ENCODE results near the gene HDDC3.

The HDDC3 gene

GRCh38 chr15:90918034-90918788 is 14.1 kb downstream of the HDDC3 start:
- no peak for TF ChIP-seq LEF1 (IDR thresholded peaks at IDR 0.05; ENCODE audit: borderline replicate concordance)
- no peak for TF ChIP-seq CTBP1 (IDR thresholded peaks at IDR 0.05; ENCODE audit: borderline replicate concordance)
- no peak for TF ChIP-seq HDGF (IDR thresholded peaks at IDR 0.05; ENCODE audit: borderline replicate concordance)
- no peak for TF ChIP-seq ELF4 (IDR thresholded peaks at IDR 0.05)
- no peak for TF ChIP-seq L3MBTL2 (conservative IDR thresholded peaks at IDR 0.05)
- no peak for TF ChIP-seq TARDBP (IDR thresholded peaks at IDR 0.05)
- no peak for TF ChIP-seq FOXA1 (IDR thresholded peaks at IDR 0.05)
- no peak for TF ChIP-seq NFRKB (IDR thresholded peaks at IDR 0.05)
- no peak for TF ChIP-seq SUZ12 (IDR thresholded peaks at IDR 0.05)
- no peak for TF ChIP-seq FOXM1 (IDR thresholded peaks at IDR 0.05; ENCODE audit: borderline replicate concordance)
- no peak for TF ChIP-seq BHLHE40 (IDR thresholded peaks at IDR 0.05; ENCODE audit: borderline replicate concordance)
- TF ChIP-seq, protein P1, sequence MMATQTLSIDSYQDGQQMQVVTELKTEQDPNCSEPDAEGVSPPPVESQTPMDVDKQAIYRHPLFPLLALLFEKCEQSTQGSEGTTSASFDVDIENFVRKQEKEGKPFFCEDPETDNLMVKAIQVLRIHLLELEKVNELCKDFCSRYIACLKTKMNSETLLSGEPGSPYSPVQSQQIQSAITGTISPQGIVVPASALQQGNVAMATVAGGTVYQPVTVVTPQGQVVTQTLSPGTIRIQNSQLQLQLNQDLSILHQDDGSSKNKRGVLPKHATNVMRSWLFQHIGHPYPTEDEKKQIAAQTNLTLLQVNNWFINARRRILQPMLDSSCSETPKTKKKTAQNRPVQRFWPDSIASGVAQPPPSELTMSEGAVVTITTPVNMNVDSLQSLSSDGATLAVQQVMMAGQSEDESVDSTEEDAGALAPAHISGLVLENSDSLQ (IDR thresholded peaks at IDR 0.05), result no peak
- TF ChIP-seq FOXK2 (IDR thresholded peaks at IDR 0.05), result no peak
- no peak for TF ChIP-seq ARNT (IDR thresholded peaks at IDR 0.05)
- CTCF ChIA-PET, result no interaction called here
- DNase-seq (ENCODE audit: extremely low spot score), result no peak
- POLR2A ChIA-PET, result interaction anchor here (0.8 to 2.2 kb wide), 3 partner anchors 13 to 15 kb away, joined by 3 to 5 read pairs (median 5); partner anchors contain the start of gene MAN2A2

DNA sequence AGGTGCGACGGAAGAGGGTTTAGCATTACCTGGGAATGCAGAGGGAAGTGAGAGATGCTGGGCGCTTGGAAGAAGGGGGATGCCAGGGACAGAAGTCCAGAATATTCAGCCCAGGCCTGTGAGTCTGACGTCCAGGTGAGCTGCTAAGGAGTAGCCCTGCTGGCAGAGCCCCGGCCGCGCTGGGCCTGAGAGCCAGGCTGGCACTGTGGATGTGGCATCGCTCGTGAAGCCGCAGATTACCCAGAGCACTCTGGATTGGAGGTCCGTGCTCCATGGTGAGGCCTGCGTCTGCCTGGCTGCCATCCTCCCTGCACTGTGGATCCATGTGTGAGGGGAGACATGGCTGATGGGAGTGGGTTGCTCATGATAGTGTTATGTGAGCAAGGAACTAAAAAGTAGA is 14.8 kb downstream of the HDDC3 start:
- no peak for DNase-seq (ENCODE audit: extremely low spot score)
- no peak for TF ChIP-seq SUZ12 (IDR thresholded peaks at IDR 0.05)
- TF ChIP-seq LEF1 (IDR thresholded peaks at IDR 0.05; ENCODE audit: borderline replicate concordance), result no peak
- no peak for TF ChIP-seq BHLHE40 (IDR thresholded peaks at IDR 0.05; ENCODE audit: borderline replicate concordance)
- TF ChIP-seq, protein P1 (IDR thresholded peaks at IDR 0.05), result no peak
- TF ChIP-seq FOXA1 (IDR thresholded peaks at IDR 0.05), result no peak
- no peak for TF ChIP-seq ELF4 (IDR thresholded peaks at IDR 0.05)
- POLR2A ChIA-PET, result interaction anchor here (0.8 to 2.2 kb wide), 2 partner anchors 14 to 15 kb away, joined by 3 to 5 read pairs; partner anchors contain the start of gene MAN2A2
- CTCF ChIA-PET, result no interaction called here

- TF ChIP-seq, protein P1 (IDR thresholded peaks at IDR 0.05), result no peak
- TF ChIP-seq FOXA1 (IDR thresholded peaks at IDR 0.05) (no peak), L3MBTL2 (conservative IDR thresholded peaks at IDR 0.05) (no peak), BHLHE40 (IDR thresholded peaks at IDR 0.05; ENCODE audit: borderline replicate concordance) (no peak), NFRKB (IDR thresholded peaks at IDR 0.05) (no peak), SUZ12 (IDR thresholded peaks at IDR 0.05) (no peak), TARDBP (IDR thresholded peaks at IDR 0.05) (no peak), HDGF (IDR thresholded peaks at IDR 0.05; ENCODE audit: borderline replicate concordance) (no peak), ARNT (IDR thresholded peaks at IDR 0.05) (no peak), LEF1 (IDR thresholded peaks at IDR 0.05; ENCODE audit: borderline replicate concordance) (no peak), ZNF384 (IDR thresholded peaks at IDR 0.05) (no peak), SP1 (IDR thresholded peaks at IDR 0.05) (no peak)
- DNase-seq (ENCODE audit: extremely low spot score), result no peak
- CTCF ChIA-PET, result no interaction called here
- POLR2A ChIA-PET, result no interaction called here
Measured at GRCh38 chr15:90916461-90916860, 15.9 kb downstream of the HDDC3 start.

DNA sequence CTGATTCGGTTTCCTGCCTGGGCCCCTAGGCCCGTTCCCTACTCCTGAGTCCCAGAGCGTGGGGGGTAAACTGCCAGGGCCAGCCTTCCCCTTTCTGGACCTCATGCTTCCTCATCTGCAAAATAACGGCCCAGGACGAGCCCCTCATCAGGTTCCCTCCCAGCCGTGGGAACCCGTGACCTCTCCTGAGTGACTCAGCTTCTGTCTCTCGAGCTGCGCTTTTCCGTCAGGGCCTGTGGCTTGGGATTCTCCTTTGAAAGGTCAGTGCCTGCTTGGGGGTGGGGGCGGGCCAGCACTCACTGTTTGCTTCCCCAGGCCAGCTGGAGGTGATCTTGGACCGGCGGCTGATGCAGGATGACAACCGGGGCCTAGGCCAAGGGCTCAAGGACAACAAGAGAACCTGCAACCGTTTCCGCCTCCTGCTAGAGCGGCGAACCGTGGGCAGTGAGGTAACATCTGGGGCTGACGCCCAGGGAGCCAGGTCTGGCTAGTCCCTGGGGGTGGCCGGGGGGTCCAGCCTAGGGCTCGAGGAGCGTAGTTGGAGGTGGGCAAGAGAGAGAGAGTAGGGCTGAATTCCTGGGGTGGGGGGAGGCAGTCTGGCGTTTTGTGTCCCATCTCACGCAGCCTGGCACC is 16.4 kb downstream of the HDDC3 start:
- no peak for DNase-seq (ENCODE audit: extremely low spot score)
- ChIA-PET CTCF (no interaction called here), POLR2A (interaction anchor here (3.4 kb wide), 1 partner anchor 12 kb away, joined by 16 read pairs; the partner anchor contains the start of gene MAN2A2)
- no peak for TF ChIP-seq LEF1 (IDR thresholded peaks at IDR 0.05; ENCODE audit: borderline replicate concordance)
- TF ChIP-seq BHLHE40 (IDR thresholded peaks at IDR 0.05; ENCODE audit: borderline replicate concordance), result no peak
- TF ChIP-seq CTBP1 (IDR thresholded peaks at IDR 0.05; ENCODE audit: borderline replicate concordance), result no peak
- TF ChIP-seq, protein P1 (IDR thresholded peaks at IDR 0.05), result no peak
- no peak for TF ChIP-seq HDGF (IDR thresholded peaks at IDR 0.05; ENCODE audit: borderline replicate concordance)
- no peak for TF ChIP-seq SP1 (IDR thresholded peaks at IDR 0.05)
- TF ChIP-seq L3MBTL2 (conservative IDR thresholded peaks at IDR 0.05), result no peak
- no peak for TF ChIP-seq FOXA1 (IDR thresholded peaks at IDR 0.05)
- no peak for TF ChIP-seq SUZ12 (IDR thresholded peaks at IDR 0.05)

- TF ChIP-seq, protein P1 (IDR thresholded peaks at IDR 0.05), result no peak
- no peak for TF ChIP-seq HDGF (IDR thresholded peaks at IDR 0.05; ENCODE audit: borderline replicate concordance)
- TF ChIP-seq BHLHE40 (IDR thresholded peaks at IDR 0.05; ENCODE audit: borderline replicate concordance), result no peak
- no peak for TF ChIP-seq SP1 (IDR thresholded peaks at IDR 0.05)
- TF ChIP-seq ZNF384 (IDR thresholded peaks at IDR 0.05), result no peak
- TF ChIP-seq FOXK2 (IDR thresholded peaks at IDR 0.05), result no peak
- no peak for TF ChIP-seq LEF1 (IDR thresholded peaks at IDR 0.05; ENCODE audit: borderline replicate concordance)
- TF ChIP-seq FOXA1 (IDR thresholded peaks at IDR 0.05), result no peak
- ChIA-PET CTCF (no interaction called here), POLR2A (interaction anchor here (3.4 kb wide), 1 partner anchor 12 kb away, joined by 16 read pairs; the partner anchor contains the start of gene MAN2A2)
- DNase-seq (ENCODE audit: extremely low spot score), result no peak
Measured at GRCh38 chr15:90915216-90915807, 17.0 kb downstream of the HDDC3 start.

Measured in HEK293T (cell line).